IPS-15b (cell line): Measurements from ENCODE around the gene ID2.

Experiments
- H3K27me3 ChIP-seq: one replicate; pipeline ENCODE4 v1.6.1; 2013; ENCODE audit warnings: low read length; ENCODE audit not compliant: control insufficient read depth, insufficient read depth
- H3K36me3 ChIP-seq: one replicate; pipeline ENCODE4 v1.6.1; 2013; ENCODE audit warnings: low read length; ENCODE audit not compliant: control insufficient read depth, insufficient read depth
- H3K4me1 ChIP-seq: one replicate; pipeline ENCODE4 v1.6.1; 2013; ENCODE audit warnings: mild to moderate bottlenecking, low read length; ENCODE audit not compliant: control insufficient read depth, insufficient read depth
- H3K4me3 ChIP-seq: one replicate; pipeline ENCODE4 v1.5.1; 2013; ENCODE audit warnings: low read depth, low read length
- H3K9ac ChIP-seq: one replicate; pipeline ENCODE4 v1.6.1; 2013; ENCODE audit warnings: low read depth, mild to moderate bottlenecking, low read length
- H3K9me3 ChIP-seq: one replicate; pipeline ENCODE4 v1.6.1; 2013; ENCODE audit warnings: mild to moderate bottlenecking, low read length; ENCODE audit not compliant: control insufficient read depth, insufficient read depth

ID2 gene

DNA sequence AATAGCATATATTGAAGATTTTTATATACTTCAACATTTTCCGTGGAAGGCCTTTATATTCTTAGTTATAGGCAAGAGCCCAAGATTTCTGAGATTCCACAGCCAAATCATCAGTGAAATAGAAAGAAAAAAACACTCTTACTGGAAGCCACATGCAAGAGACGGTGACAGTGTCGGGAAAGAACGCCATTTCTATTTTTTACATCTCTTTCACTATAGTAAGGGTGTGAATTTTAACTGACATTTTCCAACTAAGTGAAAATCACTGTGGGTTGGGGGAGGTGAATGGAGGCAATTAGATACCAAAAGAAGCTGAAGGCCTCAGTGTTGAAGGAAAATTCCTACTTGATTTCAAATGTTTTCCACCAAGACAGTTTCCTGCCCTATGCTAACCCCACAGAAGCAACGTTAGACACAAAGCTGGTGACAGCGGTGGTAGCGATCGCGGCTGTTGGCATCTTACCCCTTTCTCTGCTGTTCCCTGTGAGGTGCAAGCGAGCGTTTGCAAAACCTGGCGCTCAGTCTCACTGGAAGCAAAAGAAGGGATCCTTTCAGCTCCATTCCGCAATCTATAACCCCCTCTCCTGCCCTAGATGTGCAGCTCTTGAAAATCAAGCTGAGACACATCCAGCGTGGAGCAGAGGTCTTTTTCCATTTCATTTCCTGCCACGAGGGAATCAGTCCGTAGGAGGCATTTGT, 20.0 kb downstream of the ID2 start:
- no peaks in the 10 kb centered on the region for H3K36me3 ChIP-seq

DNA sequence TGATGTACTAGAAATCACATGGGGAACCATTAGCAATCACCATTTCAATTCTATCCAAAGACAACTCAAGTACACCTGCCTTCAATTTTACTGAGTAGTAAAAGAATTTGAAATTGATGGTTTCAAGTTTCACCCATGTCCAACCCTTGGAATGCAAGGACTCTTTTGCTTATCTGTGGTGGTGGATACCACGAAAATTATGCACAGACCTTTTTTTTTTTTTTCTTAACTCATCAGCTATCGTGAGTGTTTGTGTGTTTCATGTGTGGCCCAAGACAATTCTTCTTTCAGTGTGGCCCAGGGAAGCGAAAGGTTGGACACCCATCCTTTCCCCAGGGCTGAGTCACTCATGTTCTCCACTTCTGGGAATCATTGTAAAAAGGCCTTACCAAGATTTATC, 23.1 kb downstream of the ID2 start:
- H3K9me3 ChIP-seq: no peaks in the 10 kb centered on the region
- no peaks in the 10 kb centered on the region for H3K36me3 ChIP-seq
- H3K9ac ChIP-seq: no peak overlapping the region
- H3K27me3 ChIP-seq: peaks cover 2% of the 10 kb centered on the region
- no peaks in the 10 kb centered on the region for H3K4me1 ChIP-seq
- no peak overlapping the region for H3K4me3 ChIP-seq

More for the DNA sequence above, 20.0 kb downstream of the ID2 start:
- H3K9me3 ChIP-seq: no peaks in the 10 kb centered on the region
- no peak overlapping the region for H3K4me3 ChIP-seq
- no peak overlapping the region for H3K9ac ChIP-seq
- H3K4me1 ChIP-seq: no peaks in the 10 kb centered on the region
- H3K27me3 ChIP-seq: peaks cover 5% of the 10 kb centered on the region

DNA sequence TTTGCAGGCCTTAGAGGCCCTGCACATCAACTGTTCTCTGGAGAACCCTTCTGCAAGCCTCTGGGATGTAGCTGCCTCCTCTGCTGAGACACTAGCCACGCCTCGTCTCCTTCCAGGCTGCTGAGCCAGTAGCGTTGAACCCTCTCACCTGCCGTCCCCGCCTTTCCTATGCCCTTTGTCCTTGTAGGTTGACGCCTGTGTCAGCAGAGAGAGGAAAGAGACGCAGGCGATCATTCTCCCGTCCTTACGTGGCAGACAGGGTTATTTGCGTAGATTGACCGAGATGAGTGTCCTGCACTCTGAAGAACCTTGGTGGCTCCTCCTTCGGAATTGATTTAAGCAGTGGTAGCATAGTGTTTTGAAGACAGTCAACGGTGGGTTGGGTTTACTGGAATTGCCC, 27.8 kb downstream of the ID2 start:
- no peaks in the 10 kb centered on the region for H3K4me1 ChIP-seq
- H3K9me3 ChIP-seq: no peaks in the 10 kb centered on the region
- no peaks in the 10 kb centered on the region for H3K27me3 ChIP-seq
- no peak overlapping the region for H3K9ac ChIP-seq
- no peaks in the 10 kb centered on the region for H3K36me3 ChIP-seq
- no peak overlapping the region for H3K4me3 ChIP-seq

DNA sequence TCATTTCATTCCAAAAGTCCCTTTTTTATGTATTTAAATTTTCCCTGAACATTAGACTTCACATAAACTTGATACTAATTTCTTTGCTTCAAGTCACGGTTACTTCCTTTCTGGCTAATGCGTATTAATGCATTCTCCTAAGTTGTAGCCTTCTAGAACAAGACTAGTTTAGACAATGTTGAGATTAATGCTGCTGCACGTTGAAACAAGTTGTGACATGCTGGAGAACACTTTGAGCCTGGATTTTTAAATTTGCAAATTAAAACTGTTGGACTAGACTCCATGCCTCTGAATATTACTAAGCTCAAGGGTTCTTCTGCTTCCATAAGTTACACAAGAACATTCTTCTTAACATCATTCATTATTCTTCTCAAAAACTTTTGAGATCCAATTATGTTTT, 29.1 kb downstream of the ID2 start:
- no peaks in the 10 kb centered on the region for H3K4me1 ChIP-seq

GRCh38 chr2:8714283-8714682, 32.4 kb downstream of the ID2 start:
- Histone ChIP-seq H3K36me3 (no peaks in the 10 kb centered on the region), H3K4me3 (no peak overlapping the region), H3K9ac (no peak overlapping the region), H3K4me1 (no peaks in the 10 kb centered on the region), H3K27me3 (no peaks in the 10 kb centered on the region), H3K9me3 (no peaks in the 10 kb centered on the region)

More for the DNA sequence above, 29.1 kb downstream of the ID2 start:
- Histone ChIP-seq H3K27me3 (no peaks in the 10 kb centered on the region), H3K4me3 (no peak overlapping the region), H3K36me3 (no peaks in the 10 kb centered on the region), H3K9ac (no peak overlapping the region), H3K9me3 (no peaks in the 10 kb centered on the region)

DNA sequence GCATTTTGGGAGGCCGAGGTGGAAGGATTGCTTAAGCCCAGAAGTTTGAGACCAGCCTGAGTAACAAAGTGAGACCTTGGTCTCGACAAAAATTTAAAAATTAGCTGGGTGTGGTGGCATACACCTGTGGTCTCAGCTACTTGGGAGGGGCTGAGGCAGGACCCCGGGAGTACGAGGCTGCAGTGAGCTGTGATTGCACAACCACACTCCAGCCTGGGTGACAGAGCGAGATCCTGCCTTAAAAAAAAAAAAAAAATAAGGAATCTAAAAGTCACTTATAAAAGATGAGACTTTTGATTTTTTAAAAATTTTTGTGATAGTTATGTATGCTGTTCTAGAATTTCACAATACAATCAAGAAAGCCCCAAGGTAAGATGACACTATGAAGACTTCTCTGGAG, 33.1 kb downstream of the ID2 start:
- Histone ChIP-seq H3K9me3 (no peaks in the 10 kb centered on the region), H3K9ac (no peak overlapping the region), H3K4me3 (no peak overlapping the region), H3K4me1 (no peaks in the 10 kb centered on the region), H3K27me3 (no peaks in the 10 kb centered on the region), H3K36me3 (no peaks in the 10 kb centered on the region)

- no peak overlapping the region for H3K9ac ChIP-seq
- no peaks in the 10 kb centered on the region for H3K9me3 ChIP-seq
- no peak overlapping the region for H3K4me3 ChIP-seq
- H3K36me3 ChIP-seq: no peaks in the 10 kb centered on the region
- H3K4me1 ChIP-seq: no peaks in the 10 kb centered on the region
- no peaks in the 10 kb centered on the region for H3K27me3 ChIP-seq
Observed at GRCh38 chr2:8719528-8719927, 37.7 kb downstream of the ID2 start.

DNA sequence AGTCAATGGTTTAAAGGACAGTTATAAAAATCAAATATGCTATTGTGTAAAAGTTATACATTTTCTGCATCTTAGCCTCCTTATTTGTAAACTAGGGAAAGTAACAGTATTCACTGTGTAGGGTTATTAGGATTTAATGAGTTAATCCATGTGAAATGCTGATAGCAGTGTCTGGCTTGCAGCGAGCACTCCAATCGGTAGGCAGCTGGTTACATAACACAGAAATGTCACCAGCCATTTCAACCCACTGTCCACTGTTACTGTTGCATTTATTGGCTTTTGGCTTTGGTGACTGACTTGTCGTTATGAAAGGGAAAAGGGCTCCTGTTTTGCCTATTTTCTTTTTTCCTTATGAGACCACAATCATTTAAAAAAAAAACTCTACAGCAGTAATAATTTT, 38.9 kb downstream of the ID2 start:
- H3K9me3 ChIP-seq: no peaks in the 10 kb centered on the region
- H3K27me3 ChIP-seq: no peaks in the 10 kb centered on the region
- no peaks in the 10 kb centered on the region for H3K4me1 ChIP-seq
- no peak overlapping the region for H3K4me3 ChIP-seq
- H3K36me3 ChIP-seq: no peaks in the 10 kb centered on the region
- no peak overlapping the region for H3K9ac ChIP-seq

DNA sequence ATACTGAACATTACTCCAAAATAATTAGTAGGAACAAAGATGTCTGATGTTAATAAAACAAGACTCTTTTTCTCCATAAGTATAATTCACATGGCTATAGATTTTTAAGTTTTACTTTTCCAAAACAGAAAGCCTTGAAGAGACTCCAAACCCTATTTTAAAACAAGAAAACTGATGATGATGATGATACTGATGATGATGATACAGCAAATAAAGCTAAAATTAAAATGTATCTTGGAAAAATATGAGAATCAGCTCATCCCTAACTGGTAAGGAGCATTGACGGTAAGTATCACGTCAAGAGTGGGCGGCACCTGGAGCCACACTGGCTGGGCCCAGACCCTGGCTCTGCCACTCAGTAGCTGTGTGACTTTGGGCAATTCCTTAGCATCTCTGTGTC, 39.6 kb downstream of the ID2 start:
- Histone ChIP-seq H3K4me1 (no peaks in the 10 kb centered on the region), H3K36me3 (no peaks in the 10 kb centered on the region), H3K4me3 (no peak overlapping the region), H3K9ac (no peak overlapping the region), H3K27me3 (no peaks in the 10 kb centered on the region), H3K9me3 (no peaks in the 10 kb centered on the region)

GRCh38 chr2:8722986-8723385, 41.1 kb downstream of the ID2 start:
- Histone ChIP-seq H3K4me3 (no peak overlapping the region), H3K36me3 (no peaks in the 10 kb centered on the region), H3K27me3 (no peaks in the 10 kb centered on the region), H3K4me1 (no peaks in the 10 kb centered on the region), H3K9ac (no peak overlapping the region), H3K9me3 (no peaks in the 10 kb centered on the region)

GRCh38 chr2:8725838-8726237, 44.0 kb downstream of the ID2 start:
- Histone ChIP-seq H3K9ac (no peak overlapping the region), H3K4me3 (no peak overlapping the region), H3K36me3 (no peaks in the 10 kb centered on the region), H3K4me1 (no peaks in the 10 kb centered on the region), H3K27me3 (no peaks in the 10 kb centered on the region), H3K9me3 (no peaks in the 10 kb centered on the region)

DNA sequence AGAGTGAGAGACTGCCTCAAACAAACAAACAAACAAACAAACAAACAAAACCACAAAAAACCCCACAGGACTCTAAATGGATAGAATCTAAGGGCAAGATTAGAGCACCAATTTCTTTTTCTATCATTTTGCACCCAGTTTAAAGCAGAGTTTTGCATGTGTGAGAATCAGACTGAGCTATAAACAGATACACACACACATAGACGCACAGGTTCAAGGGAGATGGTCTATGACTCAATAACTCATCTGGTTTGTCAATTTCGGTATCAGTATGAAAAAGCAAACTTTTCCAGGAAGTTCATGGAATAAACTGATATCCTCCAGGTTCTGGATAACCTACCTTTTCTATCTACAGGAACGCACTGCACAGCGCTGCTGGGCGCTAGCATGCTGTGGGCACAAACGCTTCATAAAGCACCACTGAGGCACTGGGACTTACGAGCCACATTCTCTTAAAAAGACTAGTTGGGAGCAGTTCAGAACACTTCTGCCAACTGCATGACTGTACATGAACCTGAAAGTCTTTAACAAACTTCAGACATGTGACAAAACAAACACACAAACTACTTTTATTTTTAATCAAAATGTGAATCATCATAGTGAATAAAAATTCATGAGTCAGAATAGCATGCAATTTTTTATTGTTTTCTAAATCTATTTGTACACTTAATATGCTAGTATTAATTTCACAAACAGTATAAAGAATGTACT, 46.6 kb downstream of the ID2 start:
- H3K36me3 ChIP-seq: peaks cover 2% of the 10 kb centered on the region

More for the DNA sequence above, 46.6 kb downstream of the ID2 start:
- Histone ChIP-seq H3K27me3 (no peaks in the 10 kb centered on the region), H3K4me3 (no peak overlapping the region), H3K4me1 (no peaks in the 10 kb centered on the region), H3K9ac (no peak overlapping the region), H3K9me3 (no peaks in the 10 kb centered on the region)
